ENCODE results near the gene FBXO17.
"Not testable (repeated sequence)": the region's sequence is repeated elsewhere in the genome, so short reads cannot be mapped to it uniquely, and the experiment has no call there.

FBXO17 gene

GRCh38 chr19:38979812-38980211, 4.3 kb upstream of the FBXO17 start:
- no peak for DNase-seq

- no peak for DNase-seq
Measured at GRCh38 chr19:38978326-38978689, 2.8 kb upstream of the FBXO17 start.

GRCh38 chr19:38977445-38978325, 2.1 kb upstream of the FBXO17 start:
- no peak for DNase-seq

DNA sequence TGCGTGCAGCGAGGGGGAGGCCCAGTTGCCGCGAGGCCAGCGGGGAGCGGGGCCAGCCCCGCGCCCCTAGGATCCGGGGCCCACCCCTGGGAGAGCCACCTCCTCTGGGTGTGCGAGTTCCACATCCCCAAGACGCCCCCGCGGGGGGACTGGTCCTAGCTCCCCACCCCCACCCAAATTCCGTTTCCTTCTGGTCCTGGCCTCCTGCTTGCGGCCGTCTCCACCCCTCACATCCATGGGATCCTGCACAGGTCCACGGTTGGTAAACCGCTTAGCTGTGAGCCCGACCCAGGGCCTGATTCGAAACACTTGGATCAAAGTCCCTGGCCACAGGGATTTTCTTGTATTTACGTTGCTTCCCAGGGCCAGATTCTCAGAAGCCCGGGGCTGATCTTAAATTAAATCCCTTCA, 324 bp upstream of the FBXO17 start:
- no peak for DNase-seq

DNA sequence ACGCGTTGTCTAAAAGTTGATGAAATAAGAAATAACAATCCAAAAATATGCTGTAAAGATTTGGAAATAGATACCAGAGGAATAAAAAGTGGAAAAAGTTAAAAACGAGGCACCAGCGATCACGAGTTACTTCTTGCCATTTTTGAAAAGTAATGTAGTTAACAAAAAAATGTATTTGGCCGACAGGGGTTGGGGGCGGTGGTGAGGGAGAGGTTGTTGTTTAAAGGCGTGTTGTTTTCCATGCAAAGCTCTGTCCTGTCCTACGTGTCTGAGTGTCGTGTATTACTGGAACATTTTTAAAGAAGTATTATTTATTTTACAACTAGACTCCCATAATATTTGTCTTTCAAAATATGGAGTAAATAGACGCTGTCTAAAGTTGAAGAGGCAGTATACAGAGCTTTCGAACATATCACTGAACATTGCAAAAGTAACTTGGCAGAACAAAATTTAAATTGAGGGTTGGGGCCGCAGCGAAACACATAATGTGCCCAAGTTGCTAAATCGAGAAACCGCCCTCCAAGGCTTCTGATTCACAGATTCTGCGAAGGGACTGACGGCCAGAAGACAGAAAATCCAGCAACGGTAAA, 823 bp downstream of the FBXO17 start:
- DNase-seq, result no peak

GRCh38 chr19:38971672-38972071, 3.9 kb downstream of the FBXO17 start:
- DNase-seq, result no peak

DNA sequence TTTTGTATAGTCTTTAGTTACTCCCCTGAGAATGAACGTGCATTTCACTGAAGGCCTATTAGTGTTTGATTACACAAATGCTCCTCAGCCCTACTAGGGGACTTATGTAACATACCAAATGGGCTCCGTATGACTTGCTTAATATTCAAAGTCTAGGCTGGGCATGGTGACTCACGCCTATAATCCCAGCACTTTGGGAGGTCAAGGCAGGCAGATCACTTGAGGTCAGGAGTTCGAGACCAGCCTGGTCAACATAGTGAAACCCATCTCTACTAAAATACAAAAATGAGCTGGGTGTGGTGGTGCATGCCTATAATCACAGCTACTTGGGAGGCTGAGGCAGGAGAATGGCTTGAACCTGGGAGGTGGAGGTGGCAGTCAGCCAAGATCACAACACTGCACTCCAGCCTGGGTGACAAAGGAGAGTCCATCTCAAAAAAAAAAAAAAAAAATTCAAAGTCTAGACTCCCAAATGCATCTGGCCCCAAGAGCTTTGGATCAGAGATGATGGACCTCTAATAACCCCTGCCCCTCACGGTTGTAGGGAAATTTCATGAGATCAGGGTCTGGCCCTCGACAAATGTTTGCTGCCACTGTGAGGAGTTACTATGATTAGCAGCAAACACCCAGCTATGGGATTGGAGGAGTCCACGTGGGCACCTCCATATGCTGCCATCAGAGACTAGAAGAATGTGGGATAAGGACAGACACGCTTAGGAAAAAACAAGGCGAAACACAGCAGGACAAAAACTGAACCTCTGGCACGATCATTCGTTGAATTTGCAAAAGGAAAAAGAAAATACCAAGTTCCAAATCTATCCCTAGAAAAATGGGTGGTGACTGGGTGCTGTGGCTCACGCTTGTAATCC, 4.6 kb downstream of the FBXO17 start:
- no peak for DNase-seq

GRCh38 chr19:38966149-38966548, 9.4 kb downstream of the FBXO17 start:
- DNase-seq, result not testable (repeated sequence)

- DNase-seq, result no peak
Measured at GRCh38 chr19:38964738-38965137, 10.8 kb downstream of the FBXO17 start.

GRCh38 chr19:38959618-38960017, 15.9 kb downstream of the FBXO17 start:
- DNase-seq, result no peak

DNA sequence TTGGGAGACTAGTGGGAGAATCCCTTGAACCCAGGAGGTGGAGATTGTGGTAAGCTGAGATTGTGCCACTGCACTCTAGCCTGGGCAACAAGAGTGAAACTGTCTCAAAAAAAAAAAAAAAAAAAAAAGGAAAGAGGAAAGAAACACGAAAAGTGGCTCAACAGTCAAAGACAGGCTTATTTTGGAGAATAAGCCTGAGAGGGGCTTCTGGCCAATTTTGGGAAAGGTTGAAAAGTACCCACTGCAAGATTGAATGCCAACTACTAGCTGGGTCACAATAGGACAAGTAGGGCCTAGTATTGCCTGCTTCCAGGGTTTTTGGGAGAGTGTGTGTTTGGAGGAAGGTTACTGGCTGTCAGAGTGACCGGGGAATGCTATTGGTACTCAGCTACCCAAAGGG, 17.2 kb downstream of the FBXO17 start:
- DNase-seq, result no peak

GRCh38 chr19:38956264-38956663, 19.3 kb downstream of the FBXO17 start:
- no peak for DNase-seq

- no peak for DNase-seq
Measured at GRCh38 chr19:38953677-38954076, 21.9 kb downstream of the FBXO17 start.

DNA sequence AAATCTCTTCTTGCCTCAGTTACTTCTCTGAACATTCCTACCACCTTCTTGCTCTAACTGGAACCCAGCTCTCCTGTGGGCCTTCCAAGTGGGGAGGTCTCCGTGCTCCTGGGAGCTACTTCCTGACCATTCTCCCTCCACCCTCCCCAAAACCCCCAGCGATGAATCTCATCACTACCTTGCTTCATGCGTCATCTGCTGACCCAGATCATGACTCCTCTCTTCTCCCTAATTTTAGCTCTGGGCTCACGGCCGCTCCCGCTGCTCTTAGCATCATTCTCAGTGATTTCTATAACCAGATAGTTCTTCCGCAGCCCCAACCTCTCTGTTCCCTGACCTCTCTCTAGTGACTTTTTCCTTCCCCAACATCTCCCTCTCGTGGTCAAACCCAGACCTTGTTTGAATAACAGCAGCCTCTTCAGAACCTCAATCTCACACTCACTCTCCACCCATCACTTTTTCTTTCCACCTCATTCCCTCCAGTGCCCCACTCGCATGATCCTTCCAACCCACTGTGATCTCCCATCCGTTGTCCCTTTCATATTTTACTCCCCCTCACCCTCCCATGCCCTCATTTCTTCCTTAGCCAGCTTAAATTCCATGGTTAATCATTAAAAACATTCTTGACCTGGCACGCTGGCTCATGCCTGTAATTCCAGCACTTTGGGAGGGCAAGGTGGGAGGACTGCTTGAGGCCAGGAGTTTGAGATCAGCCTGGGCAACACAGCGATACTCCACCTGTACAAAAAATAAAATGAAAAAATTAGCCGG, 23.0 kb downstream of the FBXO17 start:
- DNase-seq, result peak; percentile 7

DNA sequence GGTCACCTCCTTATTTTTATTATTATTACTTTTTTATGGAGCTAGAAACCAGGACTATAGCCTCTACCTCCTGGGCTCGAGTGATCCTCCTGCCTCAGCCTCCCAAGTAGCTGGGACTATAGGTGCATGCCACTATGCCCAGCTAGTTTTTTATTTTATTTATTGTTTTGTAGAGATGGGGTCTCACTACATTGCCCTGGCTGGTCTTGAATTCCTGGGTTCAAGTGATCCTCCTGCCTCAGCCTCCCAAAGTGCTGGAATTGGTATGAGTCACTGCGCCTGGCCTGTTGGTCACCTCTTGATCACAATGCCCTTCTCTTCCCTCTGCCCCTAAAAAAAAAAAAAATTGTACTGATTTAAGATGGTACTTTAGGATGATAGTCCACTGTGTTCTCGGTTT, 24.4 kb downstream of the FBXO17 start:
- no peak for DNase-seq

- DNase-seq, result peak; percentile 26
Measured at GRCh38 chr19:38949580-38950367, 25.8 kb downstream of the FBXO17 start.

DNA sequence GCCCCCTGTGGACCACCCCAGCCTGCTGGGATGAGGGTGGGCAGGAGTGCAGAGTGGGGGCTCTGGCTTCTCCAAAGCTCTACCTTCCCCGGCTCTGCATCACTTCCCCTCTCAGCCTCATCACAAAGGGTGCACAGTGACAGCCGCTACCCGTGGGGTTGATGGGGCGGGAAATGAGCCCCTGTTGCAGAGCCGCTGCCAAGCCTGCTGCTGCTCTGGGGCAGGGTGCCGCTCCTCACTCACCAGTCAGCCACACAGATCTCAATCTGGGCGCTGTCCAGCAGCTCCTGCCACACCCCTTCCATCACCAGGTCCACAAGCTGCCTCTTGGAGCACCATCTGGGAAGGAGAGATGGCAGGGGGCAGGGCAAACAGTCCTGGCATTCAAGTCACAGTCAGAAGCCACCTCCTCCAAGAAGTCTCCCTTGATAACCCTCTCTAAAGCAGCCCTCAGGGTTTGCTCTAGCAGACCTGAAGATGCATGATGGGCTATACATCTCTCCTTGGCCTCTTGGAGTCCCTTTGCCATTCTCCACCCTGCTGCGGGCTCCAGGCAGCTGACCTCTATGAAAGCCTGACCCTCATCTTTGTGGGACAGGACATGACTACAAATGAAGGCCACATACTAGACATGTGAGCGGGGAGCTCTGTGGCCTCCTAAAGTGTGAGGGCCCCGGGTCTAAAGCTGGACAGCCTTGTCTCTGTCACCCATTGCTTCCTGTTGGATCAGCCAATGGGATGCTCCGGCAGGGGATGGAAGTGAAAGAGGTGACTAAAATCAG, 29.1 kb downstream of the FBXO17 start:
- no peak for DNase-seq

- DNase-seq, result no peak
Measured at GRCh38 chr19:38945562-38946228, 29.8 kb downstream of the FBXO17 start.

- DNase-seq, result peak; percentile 5
Measured at GRCh38 chr19:38944981-38945506, 30.5 kb downstream of the FBXO17 start.

GRCh38 chr19:38942471-38943181, 32.9 kb downstream of the FBXO17 start:
- no peak for DNase-seq
